Measurements from ENCODE around the gene ALG12. TPM values are rescaled to one million over a fixed set of nuclear protein-coding genes. Genes with fewer than 3 reads are reported as not detected.

ALG12 gene
- total RNA-seq, 1 experiment from 2014 or later, result 16.6 TPM

DNA sequence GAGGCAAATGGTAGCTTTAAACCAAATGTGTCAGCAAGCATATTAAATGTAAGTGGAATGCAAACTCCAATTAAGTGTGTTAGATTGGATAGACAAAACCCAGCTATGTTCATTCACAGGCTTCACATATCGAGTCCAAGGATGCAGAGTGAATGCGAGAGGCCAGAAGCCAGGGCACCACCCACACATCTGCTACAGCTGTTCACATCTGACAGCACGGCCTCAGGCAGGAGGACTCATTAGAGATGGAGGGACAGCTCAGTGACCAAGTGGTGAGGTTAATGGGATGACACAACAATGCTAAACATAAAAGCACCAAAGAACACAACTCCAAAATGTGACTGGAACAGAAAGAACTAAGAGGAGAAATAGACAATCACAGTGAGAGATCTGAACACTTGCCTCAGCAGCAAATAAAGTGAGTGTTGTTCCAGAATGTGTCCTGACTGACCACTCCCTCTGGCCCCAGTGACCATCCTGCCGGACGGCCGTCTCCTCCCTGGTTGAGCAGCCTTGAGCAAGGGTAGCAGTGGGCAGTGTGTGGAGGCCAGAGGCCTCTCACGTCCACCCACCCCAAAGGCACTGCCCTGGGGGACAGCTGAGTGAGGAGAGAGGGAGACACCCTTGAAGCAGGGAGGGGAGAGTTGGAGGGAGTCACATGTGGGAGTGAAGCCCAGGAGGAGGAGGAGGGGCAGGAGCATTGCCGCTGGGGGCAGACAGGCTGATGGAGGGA lies 23.8 kb downstream of the ALG12 start:
- Histone ChIP-seq H2AFZ (ENCODE audit: low read depth, low read length, poor library complexity, severe bottlenecking) (no peak overlapping the region), H3K79me2 (ENCODE audit: insufficient read depth, low read length) (no peaks in the 10 kb centered on the region), H3K4me2 (ENCODE audit: low read length) (no peak overlapping the region), H3K9me2 (ENCODE audit: insufficient read depth) (no peaks in the 10 kb centered on the region), H3K27ac (ENCODE audit: low read depth, low read length) (no peak overlapping the region), H3K4me3 (replicated peaks in 1 of 2; ENCODE audit: low read depth in 1 of 2, low read length in 2 of 2) (no peak overlapping the region), H3K4me1 (ENCODE audit: control insufficient read depth in 1 of 2, insufficient read depth in 2 of 2, low read length in 2 of 2) (no peaks in the 10 kb centered on the region), H3K9ac (ENCODE audit: low read length) (no peak overlapping the region), H3K9me3 (ENCODE audit: control insufficient read depth in 1 of 2, insufficient read depth in 1 of 2, low read depth in 1 of 2, low read length in 2 of 2) (peaks cover 0 to 1% of the 10 kb centered on the region in 2 experiments; a peak in 2 of 4 replicates), H3K27me3 (ENCODE audit: insufficient read depth, low read length) (no peaks in the 10 kb centered on the region), H3K36me3 (ENCODE audit: control insufficient read depth in 1 of 2, insufficient read depth in 2 of 2, low read length in 2 of 2) (peaks cover 0 to 11% of the 10 kb centered on the region in 2 experiments; a peak in 2 of 4 replicates), H4K20me1 (ENCODE audit: insufficient read depth) (no peaks in the 10 kb centered on the region)
- no peak for DNase-seq (ENCODE audit: low read depth, low spot score)
- POLR2A ChIA-PET, result no interaction called here
- no TSS peak for BruUV-seq (replicated peaks)
- CTCF ChIA-PET, result no interaction called here
- RAD21 ChIA-PET (ENCODE audit: low non-redundant PET in 1 of 2, low total read pairs in 2 of 2, uncharacterized antibody in 2 of 2, unreplicated experiment in 2 of 2), result no interaction called here
- intact Hi-C loops (cut with micrococcal nuclease), result no loop called here
- no peak for TF ChIP-seq JUND (IDR thresholded peaks at IDR 0.05)
- no peak for TF ChIP-seq POLR2A (IDR thresholded peaks at IDR 0.05; ENCODE audit: borderline replicate concordance, extremely low read depth, insufficient read depth, insufficient read length)
- TF ChIP-seq EZH2phosphoT487 (IDR thresholded peaks at IDR 0.05; ENCODE audit: borderline replicate concordance), result no peak
- TF ChIP-seq YY1 (IDR thresholded peaks at IDR 0.05; ENCODE audit: extremely low read depth, insufficient replicate concordance, low read depth, low read length), result no peak
- TF ChIP-seq CBX3 (IDR thresholded peaks at IDR 0.05; ENCODE audit: low read depth), result no peak
- TF ChIP-seq, protein P1, sequence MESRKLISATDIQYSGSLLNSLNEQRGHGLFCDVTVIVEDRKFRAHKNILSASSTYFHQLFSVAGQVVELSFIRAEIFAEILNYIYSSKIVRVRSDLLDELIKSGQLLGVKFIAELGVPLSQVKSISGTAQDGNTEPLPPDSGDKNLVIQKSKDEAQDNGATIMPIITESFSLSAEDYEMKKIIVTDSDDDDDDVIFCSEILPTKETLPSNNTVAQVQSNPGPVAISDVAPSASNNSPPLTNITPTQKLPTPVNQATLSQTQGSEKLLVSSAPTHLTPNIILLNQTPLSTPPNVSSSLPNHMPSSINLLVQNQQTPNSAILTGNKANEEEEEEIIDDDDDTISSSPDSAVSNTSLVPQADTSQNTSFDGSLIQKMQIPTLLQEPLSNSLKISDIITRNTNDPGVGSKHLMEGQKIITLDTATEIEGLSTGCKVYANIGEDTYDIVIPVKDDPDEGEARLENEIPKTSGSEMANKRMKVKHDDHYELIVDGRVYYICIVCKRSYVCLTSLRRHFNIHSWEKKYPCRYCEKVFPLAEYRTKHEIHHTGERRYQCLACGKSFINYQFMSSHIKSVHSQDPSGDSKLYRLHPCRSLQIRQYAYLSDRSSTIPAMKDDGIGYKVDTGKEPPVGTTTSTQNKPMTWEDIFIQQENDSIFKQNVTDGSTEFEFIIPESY (IDR thresholded peaks at IDR 0.05; ENCODE audit: extremely low read depth, insufficient replicate concordance, low read length), result no peak
- TF ChIP-seq EZH2 (IDR thresholded peaks at IDR 0.05), result no peak
- TF ChIP-seq CEBPB (IDR thresholded peaks at IDR 0.05; ENCODE audit: low read depth), result no peak
- no peak for TF ChIP-seq SIN3A (IDR thresholded peaks at IDR 0.05; ENCODE audit: low read depth)
- no peak for TF ChIP-seq SP1 (IDR thresholded peaks at IDR 0.05; ENCODE audit: low read depth)
- no peak for TF ChIP-seq SRF (IDR thresholded peaks at IDR 0.05; ENCODE audit: low read depth)
- TF ChIP-seq ZNF274 (IDR thresholded peaks at IDR 0.05; ENCODE audit: low read depth, low read length), result no peak
- TF ChIP-seq, protein P2, sequence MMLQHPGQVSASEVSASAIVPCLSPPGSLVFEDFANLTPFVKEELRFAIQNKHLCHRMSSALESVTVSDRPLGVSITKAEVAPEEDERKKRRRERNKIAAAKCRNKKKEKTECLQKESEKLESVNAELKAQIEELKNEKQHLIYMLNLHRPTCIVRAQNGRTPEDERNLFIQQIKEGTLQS (IDR thresholded peaks at IDR 0.05), result no peak
- TF ChIP-seq RAD21 (IDR thresholded peaks at IDR 0.05; ENCODE audit: low read depth), result no peak
- TF ChIP-seq, protein P3, sequence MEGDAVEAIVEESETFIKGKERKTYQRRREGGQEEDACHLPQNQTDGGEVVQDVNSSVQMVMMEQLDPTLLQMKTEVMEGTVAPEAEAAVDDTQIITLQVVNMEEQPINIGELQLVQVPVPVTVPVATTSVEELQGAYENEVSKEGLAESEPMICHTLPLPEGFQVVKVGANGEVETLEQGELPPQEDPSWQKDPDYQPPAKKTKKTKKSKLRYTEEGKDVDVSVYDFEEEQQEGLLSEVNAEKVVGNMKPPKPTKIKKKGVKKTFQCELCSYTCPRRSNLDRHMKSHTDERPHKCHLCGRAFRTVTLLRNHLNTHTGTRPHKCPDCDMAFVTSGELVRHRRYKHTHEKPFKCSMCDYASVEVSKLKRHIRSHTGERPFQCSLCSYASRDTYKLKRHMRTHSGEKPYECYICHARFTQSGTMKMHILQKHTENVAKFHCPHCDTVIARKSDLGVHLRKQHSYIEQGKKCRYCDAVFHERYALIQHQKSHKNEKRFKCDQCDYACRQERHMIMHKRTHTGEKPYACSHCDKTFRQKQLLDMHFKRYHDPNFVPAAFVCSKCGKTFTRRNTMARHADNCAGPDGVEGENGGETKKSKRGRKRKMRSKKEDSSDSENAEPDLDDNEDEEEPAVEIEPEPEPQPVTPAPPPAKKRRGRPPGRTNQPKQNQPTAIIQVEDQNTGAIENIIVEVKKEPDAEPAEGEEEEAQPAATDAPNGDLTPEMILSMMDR (IDR thresholded peaks at IDR 0.05 in 2 of 3, conservative IDR thresholded peaks at IDR 0.05 in 1 of 3; ENCODE audit: borderline replicate concordance in 1 of 3, insufficient read depth in 1 of 3, low read depth in 2 of 3, low read length in 2 of 3), result no peak
- TF ChIP-seq ZFX (IDR thresholded peaks at IDR 0.05), result no peak
- no peak for TF ChIP-seq FOSL1 (IDR thresholded peaks at IDR 0.05; ENCODE audit: low read depth)
- TF ChIP-seq ELF1 (IDR thresholded peaks at IDR 0.05; ENCODE audit: borderline replicate concordance, low read depth), result no peak
- no peak for TF ChIP-seq TCF7L2 (IDR thresholded peaks at IDR 0.05; ENCODE audit: borderline replicate concordance, extremely low read depth, insufficient read depth, insufficient read length)
- ATAC-seq, result peak; percentile 25
